ENCODE results near the gene LBHD2. TPM values are rescaled to one million over a fixed set of nuclear protein-coding genes. Genes with fewer than 3 reads are reported as not detected.
A peak's percentile ranks its signal among the peaks of the same experiment; 100 is the strongest.

Gene LBHD2
- total RNA-seq, 6 donors from 2014 or later, result not detected

- no peaks in the 10 kb centered on the region for H3K36me3 ChIP-seq
- ATAC-seq (ENCODE audit: low FRiP score in 2 of 2), result no peak
- 66 to 82% methylated on average over 12 to 24 of the region's 25 CpGs for WGBS, 2 donors
- peaks cover 0 to 34% (median 20%) of the 10 kb centered on the region in 4 donors for H3K27me3 ChIP-seq
- no peak overlapping the region for H3K27ac ChIP-seq
- H3K4me1 ChIP-seq, result peaks cover 26 to 37% (median 28%) of the 10 kb centered on the region in 4 donors
- no peaks in the 10 kb centered on the region for H3K9me3 ChIP-seq
- H3K4me3 ChIP-seq, result no peak overlapping the region
- DNase-seq, result peak; percentile 47 to 72
- no peak for TF ChIP-seq CTCF (IDR thresholded peaks at IDR 0.05)
- TF ChIP-seq POLR2AphosphoS5 (IDR thresholded peaks at IDR 0.05), result no peak
- TF ChIP-seq POLR2A (IDR thresholded peaks at IDR 0.05), result no peak
- no peak for TF ChIP-seq EP300 (IDR thresholded peaks at IDR 0.05)
Observed at GRCh38 chr14:103100281-103101121, 16.5 kb downstream of the LBHD2 start.

- Histone ChIP-seq H3K4me3 (no peak overlapping the region), H3K4me1 (peaks cover 26 to 38% (median 28%) of the 10 kb centered on the region in 4 donors), H3K36me3 (no peaks in the 10 kb centered on the region), H3K27me3 (peaks cover 0 to 34% (median 20%) of the 10 kb centered on the region in 4 donors), H3K27ac (no peak overlapping the region), H3K9me3 (no peaks in the 10 kb centered on the region)
- ATAC-seq (ENCODE audit: low FRiP score in 2 of 2), result no peak
- WGBS, 2 donors, result 84 to 91% methylated on average over 11 of the region's 11 CpGs
- TF ChIP-seq POLR2AphosphoS5 (IDR thresholded peaks at IDR 0.05), result no peak
- no peak for TF ChIP-seq POLR2A (IDR thresholded peaks at IDR 0.05)
- no peak for TF ChIP-seq EP300 (IDR thresholded peaks at IDR 0.05)
- TF ChIP-seq CTCF (IDR thresholded peaks at IDR 0.05), result no peak
- no peak for DNase-seq
Observed at GRCh38 chr14:103101257-103101962, 17.4 kb downstream of the LBHD2 start.

- H3K27me3 ChIP-seq, result peaks cover 0 to 34% (median 20%) of the 10 kb centered on the region in 4 donors
- DNase-seq, result peak in 1 of 2 donors; percentile 86
- no peak overlapping the region for H3K4me3 ChIP-seq
- ATAC-seq (ENCODE audit: low FRiP score in 2 of 2), result no peak
- TF ChIP-seq CTCF (IDR thresholded peaks at IDR 0.05) (no peak), POLR2A (IDR thresholded peaks at IDR 0.05) (no peak), EP300 (IDR thresholded peaks at IDR 0.05) (no peak), POLR2AphosphoS5 (IDR thresholded peaks at IDR 0.05) (no peak)
- WGBS, 2 donors, result 25 to 70% methylated on average over 20 to 22 of the region's 85 CpGs
- H3K27ac ChIP-seq, result no peak overlapping the region
- H3K9me3 ChIP-seq, result no peaks in the 10 kb centered on the region
- no peaks in the 10 kb centered on the region for H3K36me3 ChIP-seq
- peaks cover 26 to 38% (median 28%) of the 10 kb centered on the region in 4 donors for H3K4me1 ChIP-seq
Observed at GRCh38 chr14:103101963-103102688, 18.1 kb downstream of the LBHD2 start.

GRCh38 chr14:103102689-103103260 lies 18.8 kb downstream of the LBHD2 start:
- Histone ChIP-seq H3K4me3 (no peak overlapping the region), H3K27me3 (peaks cover 0 to 34% (median 20%) of the 10 kb centered on the region in 4 donors), H3K9me3 (no peaks in the 10 kb centered on the region), H3K4me1 (peaks cover 26 to 38% (median 28%) of the 10 kb centered on the region in 4 donors), H3K27ac (no peak overlapping the region), H3K36me3 (no peaks in the 10 kb centered on the region)
- DNase-seq, result no peak
- ATAC-seq (ENCODE audit: low FRiP score in 2 of 2), result no peak
- no peak for TF ChIP-seq POLR2AphosphoS5 (IDR thresholded peaks at IDR 0.05)
- no peak for TF ChIP-seq CTCF (IDR thresholded peaks at IDR 0.05)
- no peak for TF ChIP-seq EP300 (IDR thresholded peaks at IDR 0.05)
- WGBS, 2 donors, result 54 to 58% methylated on average over 7 to 23 of the region's 39 CpGs
